Omental fat pad (tissue), 4 donors: Measurements from ENCODE around the gene BORCS8. TPM values are rescaled to one million over a fixed set of nuclear protein-coding genes. Genes with fewer than 3 reads are reported as not detected.

Source experiments
- ATAC-seq: fragments of 150-250 bp; one replicate; pipeline ENCODE4 v1.9.1; 2016; ENCODE audit warnings: mild to moderate bottlenecking, moderate library complexity; ENCODE audit not compliant: low FRiP score
- DNase-seq: peaks from one replicate; pipeline ENCODE4 v3.0.0-alpha.2; 2019; ENCODE audit warnings: low spot score
- CTCF ChIP-seq, 3 donors: fragments of 450-650 bp; IDR thresholded peaks; one replicate each; pipeline ENCODE4 v1.5.1; 2016 to 2017; ENCODE audit warnings: antibody characterized with exemption in 3 of 3, mild to moderate bottlenecking in 3 of 3, moderate library complexity in 2 of 3
- total RNA-seq, 4 donors: library from RNA; depleted of rRNA; stranded (reverse); fragments of >200 nt; gene quantifications; one replicate each; pipeline ENCODE4 v1.1.0, GENCODE V29; 2016

BORCS8 gene
- total RNA-seq, 4 donors from 2014 or later = 16.8 to 29.8 (median 19.9) TPM

GRCh38 chr19:19207637-19208572, 16.0 kb upstream of the BORCS8 start:
- TF ChIP-seq CTCF (IDR thresholded peaks at IDR 0.05) = no peak
- ATAC-seq (no peak), DNase-seq (no peak)

GRCh38 chr19:19206938-19207337, 15.0 kb upstream of the BORCS8 start:
- no peak for ATAC-seq
- no peak for DNase-seq

GRCh38 chr19:19205416-19206410, 13.8 kb upstream of the BORCS8 start:
- no peak for ATAC-seq
- TF ChIP-seq CTCF (IDR thresholded peaks at IDR 0.05) = no peak
- DNase-seq = no peak

More at GRCh38 chr19:19206938-19207337, 15.0 kb upstream of the BORCS8 start:
- no peak for TF ChIP-seq CTCF (IDR thresholded peaks at IDR 0.05)

- no peak for ATAC-seq
- no peak for TF ChIP-seq CTCF (IDR thresholded peaks at IDR 0.05)
- DNase-seq = no peak
Observed at GRCh38 chr19:19204181-19204580, 12.2 kb upstream of the BORCS8 start.

- peak; percentile 77 for DNase-seq
- no peak for TF ChIP-seq CTCF (IDR thresholded peaks at IDR 0.05)
- peak; percentile 83 for ATAC-seq
Observed at GRCh38 chr19:19203012-19203856, 11.3 kb upstream of the BORCS8 start, which contains the start of gene NR2C2AP. Gene NR2C2AP, minus strand, starts transcription at chr19:19203414. Its CDS starts 354 bp downstream, at chr19:19203060.

GRCh38 chr19:19202707-19203011, 10.7 kb upstream of the BORCS8 start:
- ATAC-seq (peak; percentile 18), DNase-seq (no peak)
- TF ChIP-seq CTCF (IDR thresholded peaks at IDR 0.05) = no peak
